ENCODE data around the gene DPY19L1. TPM values are rescaled to one million over a fixed set of nuclear protein-coding genes. Genes with fewer than 3 reads are reported as not detected.
"Not testable (repeated sequence)": the region's sequence is repeated elsewhere in the genome, so short reads cannot be mapped to it uniquely, and the experiment has no call there.

The DPY19L1 gene
- polyA plus RNA-seq, 3 donors = 3.0 to 7.3 (median 3.8) TPM

GRCh38 chr7:35036361-35037171 is 719 bp downstream of the DPY19L1 start:
- 1% methylated on average over 47 to 60 of the region's 61 CpGs for WGBS, 3 donors
- H3K27ac ChIP-seq (ENCODE audit: low read depth, low read length) = no peak overlapping the region

DNA sequence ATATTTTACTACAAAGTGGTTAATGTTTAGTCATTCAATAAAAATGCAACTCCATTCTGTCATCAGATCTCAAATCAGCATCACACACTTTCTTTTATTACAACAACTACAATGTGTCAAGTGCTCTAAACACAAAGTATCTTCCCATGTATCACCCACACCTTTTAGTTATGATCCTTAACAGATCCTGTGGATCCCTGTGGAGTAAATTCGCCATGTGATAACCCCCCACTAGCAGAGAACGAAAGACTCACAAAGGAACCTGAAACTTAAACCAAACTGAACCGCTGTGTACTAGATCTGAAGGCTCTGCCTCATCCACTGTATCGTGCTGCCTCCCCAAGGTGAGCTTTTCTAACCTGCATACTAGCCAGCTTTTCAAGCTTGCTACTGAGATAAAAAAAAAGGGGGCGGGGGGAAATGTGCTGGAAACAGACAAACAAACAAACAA is 1.7 kb downstream of the DPY19L1 start:
- 36 to 85% (median 78%) methylated on average over 5 of the region's 5 CpGs for WGBS, 3 donors

GRCh38 chr7:35032166-35032565 is 5.1 kb downstream of the DPY19L1 start:
- 12 to 35% (median 31%) methylated on average over 1 of the region's 1 CpG for WGBS, 3 donors
- H3K27ac ChIP-seq (ENCODE audit: low read depth, low read length) = no peak overlapping the region

More for the DNA sequence above, 1.7 kb downstream of the DPY19L1 start:
- H3K27ac ChIP-seq (ENCODE audit: low read depth, low read length) = no peak overlapping the region

GRCh38 chr7:35030848-35031247 is 6.4 kb downstream of the DPY19L1 start:
- WGBS, 3 donors = 85 to 92% (median 89%) methylated on average over 2 of the region's 2 CpGs
- no peak overlapping the region for H3K27ac ChIP-seq (ENCODE audit: low read depth, low read length)

DNA sequence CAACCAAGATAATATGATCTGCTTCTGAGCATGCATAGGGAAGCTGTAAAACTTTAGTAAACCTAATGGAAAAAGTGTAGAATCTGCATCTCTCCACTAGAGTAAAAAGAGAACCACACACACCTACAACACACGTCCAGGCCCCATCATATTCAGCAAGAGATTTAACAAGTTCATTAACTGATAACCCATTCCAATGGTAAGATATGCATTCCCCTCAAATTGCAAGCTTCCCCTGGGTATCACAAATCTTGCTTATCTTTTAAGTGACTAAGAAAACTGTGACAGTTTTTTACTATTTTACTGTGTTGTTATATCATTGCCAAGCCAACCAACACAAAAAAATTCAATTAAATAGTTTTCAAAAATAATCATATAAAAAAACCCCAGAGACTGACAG is 8.0 kb downstream of the DPY19L1 start:
- 62 to 86% (median 78%) methylated on average over 1 of the region's 1 CpG for WGBS, 3 donors

DNA sequence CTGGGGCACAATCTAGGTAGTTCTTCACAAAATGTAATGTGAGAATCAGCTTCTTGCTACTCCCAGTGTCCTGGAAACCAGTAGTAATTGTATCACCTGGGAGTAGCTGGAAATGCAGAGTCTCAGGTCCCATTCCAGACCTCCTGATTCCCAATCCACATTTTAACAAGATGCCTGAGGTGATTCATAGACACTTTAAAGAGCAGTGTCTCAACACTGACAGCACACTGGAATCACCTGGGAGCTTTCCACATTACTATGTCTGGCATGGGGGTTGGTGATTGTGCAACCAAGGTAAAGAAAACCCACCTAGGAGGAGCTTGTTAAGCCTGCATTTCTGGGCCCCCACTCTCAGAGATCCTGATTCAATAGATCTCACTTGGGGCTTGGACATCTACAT is 11.1 kb downstream of the DPY19L1 start:
- no peak overlapping the region for H3K27ac ChIP-seq (ENCODE audit: low read depth, low read length)

More for the DNA sequence above, 8.0 kb downstream of the DPY19L1 start:
- H3K27ac ChIP-seq (ENCODE audit: low read depth, low read length) = no peak overlapping the region

- 62 to 95% (median 91%) methylated on average over 1 of the region's 1 CpG for WGBS, 3 donors
- no peak overlapping the region for H3K27ac ChIP-seq (ENCODE audit: low read depth, low read length)
Observed at GRCh38 chr7:35025369-35025870, 11.9 kb downstream of the DPY19L1 start.

DNA sequence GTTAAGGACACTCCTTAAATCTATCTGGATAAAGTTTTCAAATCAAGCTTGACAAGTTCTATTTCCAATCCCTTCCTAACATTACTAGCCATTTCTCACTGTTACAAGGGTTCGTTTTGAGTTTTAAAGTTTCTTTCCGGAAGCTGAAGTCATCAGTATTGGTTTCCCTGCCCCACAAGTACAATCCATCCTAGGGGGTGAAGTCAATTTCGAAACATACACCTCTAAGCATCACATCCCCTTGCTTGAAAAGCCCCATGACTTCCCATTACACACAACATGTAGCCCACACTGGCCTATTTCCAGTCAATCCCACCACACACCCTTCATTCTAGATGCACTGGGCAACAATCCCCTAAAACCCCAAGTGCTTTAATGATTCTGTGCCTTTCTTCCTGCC is 13.0 kb downstream of the DPY19L1 start:
- no peak overlapping the region for H3K27ac ChIP-seq (ENCODE audit: low read depth, low read length)
- 86 to 98% (median 89%) methylated on average over 3 of the region's 3 CpGs for WGBS, 3 donors

DNA sequence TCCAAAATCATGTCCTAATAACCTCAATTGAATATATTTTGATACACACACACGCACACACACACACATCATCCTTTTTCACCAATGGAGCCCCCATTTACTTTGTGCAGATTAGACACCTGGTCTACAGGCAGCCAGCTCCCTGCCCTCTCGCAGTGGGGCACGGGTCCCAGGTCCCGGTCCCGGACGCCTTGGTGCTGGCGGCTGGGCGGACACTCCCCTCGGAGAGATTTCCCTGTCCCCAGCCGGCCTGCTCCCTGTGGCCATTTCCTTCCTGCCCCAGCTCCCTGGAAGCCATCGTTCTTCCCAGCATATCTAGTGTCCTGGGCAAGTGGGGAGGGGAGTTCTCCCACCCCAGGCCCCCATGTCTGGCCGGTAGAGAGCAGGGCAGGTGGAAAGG is 14.6 kb downstream of the DPY19L1 start:
- no peak overlapping the region for H3K27ac ChIP-seq (ENCODE audit: low read depth, low read length)
- WGBS, 3 donors = 85 to 93% (median 93%) methylated on average over 12 of the region's 12 CpGs

DNA sequence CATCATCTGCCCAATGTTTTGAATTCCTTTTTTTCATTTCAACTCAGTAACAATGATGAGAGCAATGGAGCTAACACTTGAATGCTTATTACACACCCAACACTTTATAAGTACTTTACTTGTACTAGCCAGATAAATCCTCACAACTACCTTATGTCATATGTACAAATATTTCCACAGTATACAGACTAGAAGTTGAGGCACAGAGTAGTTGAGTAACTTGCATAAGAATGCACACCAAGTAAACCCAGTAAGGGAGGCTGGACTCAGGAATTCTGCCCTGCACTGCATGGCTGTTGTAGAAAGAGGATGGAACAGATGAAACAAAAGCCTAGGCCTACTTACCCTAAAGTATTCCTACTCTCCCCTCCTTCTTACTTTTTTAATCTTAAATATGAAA is 15.8 kb downstream of the DPY19L1 start:
- H3K27ac ChIP-seq (ENCODE audit: low read depth, low read length) = no peak overlapping the region

DNA sequence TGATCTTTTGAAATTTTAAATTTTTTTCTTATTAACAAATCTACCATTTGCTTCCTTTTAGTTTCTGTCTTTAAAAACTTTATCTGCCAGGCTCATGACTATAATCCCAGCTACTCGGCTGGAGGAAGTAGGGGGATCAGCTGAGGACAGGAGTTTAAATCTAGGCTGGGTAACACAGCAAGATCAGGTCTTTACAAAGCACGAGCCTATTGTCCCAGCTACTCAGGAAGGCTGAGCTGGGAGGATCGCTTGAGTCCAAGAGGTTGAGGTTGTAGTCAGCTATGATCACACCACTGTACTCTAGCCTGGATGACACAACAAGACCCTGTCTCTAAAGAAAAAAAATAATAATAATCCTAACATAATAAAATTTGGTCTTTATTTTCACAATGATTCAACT is 17.5 kb downstream of the DPY19L1 start:
- H3K27ac ChIP-seq (ENCODE audit: low read depth, low read length) = no peak overlapping the region
- WGBS, 3 donors = 76 to 85% (median 84%) methylated on average over 3 of the region's 3 CpGs

GRCh38 chr7:35019179-35019729 is 18.0 kb downstream of the DPY19L1 start:
- H3K27ac ChIP-seq (ENCODE audit: low read depth, low read length) = no peak overlapping the region
- 89 to 92% (median 90%) methylated on average over 2 of the region's 2 CpGs for WGBS, 3 donors

GRCh38 chr7:35015346-35015859 is 21.9 kb downstream of the DPY19L1 start:
- H3K27ac ChIP-seq (ENCODE audit: low read depth, low read length) = no peak overlapping the region
- 75 to 100% (median 94%) methylated on average over 1 of the region's 1 CpG for WGBS, 3 donors

DNA sequence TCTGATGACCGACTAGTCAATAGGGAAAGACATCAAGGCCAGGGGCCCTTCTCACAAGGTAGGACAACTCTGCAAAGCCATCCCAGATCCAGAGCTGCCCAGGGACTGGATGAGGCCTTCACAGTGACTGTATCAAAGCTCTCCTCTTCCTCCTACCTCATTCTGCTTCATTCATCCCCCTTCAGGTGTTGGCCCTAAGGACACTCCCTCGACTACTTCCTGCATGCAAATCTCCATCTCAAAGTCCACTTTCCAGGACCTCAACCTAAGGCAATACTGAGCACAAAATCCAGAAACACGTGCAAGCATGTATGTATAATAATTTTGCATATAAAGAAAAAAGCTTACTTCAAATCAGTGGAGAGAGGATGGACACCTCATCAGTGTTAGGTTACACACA is 25.1 kb downstream of the DPY19L1 start:
- no peak overlapping the region for H3K27ac ChIP-seq (ENCODE audit: low read depth, low read length)
- WGBS, 3 donors = 90 to 95% (median 91%) methylated on average over 3 of the region's 3 CpGs

- H3K27ac ChIP-seq (ENCODE audit: low read depth, low read length) = no peak overlapping the region
- WGBS, 3 donors = 97 to 100% (median 99%) methylated on average over 3 of the region's 3 CpGs
Observed at GRCh38 chr7:35011085-35011484, 26.2 kb downstream of the DPY19L1 start.

DNA sequence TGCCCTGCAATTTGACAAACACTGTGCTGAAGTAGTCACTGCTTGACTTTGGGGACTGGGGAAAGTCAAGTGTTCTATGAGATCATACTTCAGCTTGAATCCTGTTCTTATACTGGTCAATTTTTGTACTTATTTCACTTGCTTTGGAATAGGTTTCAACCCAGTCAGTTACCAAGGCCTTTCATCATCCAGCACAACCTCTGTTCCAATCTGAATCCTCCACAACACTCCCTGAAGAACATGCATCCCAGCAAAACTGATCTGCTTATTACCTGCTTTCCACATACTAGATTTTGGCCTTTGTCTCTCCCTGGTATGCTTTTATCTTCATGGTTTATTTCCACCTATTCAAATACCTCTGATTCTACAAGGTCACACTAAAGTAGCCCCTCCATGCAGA is 29.5 kb downstream of the DPY19L1 start:
- no peak overlapping the region for H3K27ac ChIP-seq (ENCODE audit: low read depth, low read length)

GRCh38 chr7:35004531-35005095 is 32.7 kb downstream of the DPY19L1 start:
- H3K27ac ChIP-seq (ENCODE audit: low read depth, low read length) = no peak overlapping the region

DNA sequence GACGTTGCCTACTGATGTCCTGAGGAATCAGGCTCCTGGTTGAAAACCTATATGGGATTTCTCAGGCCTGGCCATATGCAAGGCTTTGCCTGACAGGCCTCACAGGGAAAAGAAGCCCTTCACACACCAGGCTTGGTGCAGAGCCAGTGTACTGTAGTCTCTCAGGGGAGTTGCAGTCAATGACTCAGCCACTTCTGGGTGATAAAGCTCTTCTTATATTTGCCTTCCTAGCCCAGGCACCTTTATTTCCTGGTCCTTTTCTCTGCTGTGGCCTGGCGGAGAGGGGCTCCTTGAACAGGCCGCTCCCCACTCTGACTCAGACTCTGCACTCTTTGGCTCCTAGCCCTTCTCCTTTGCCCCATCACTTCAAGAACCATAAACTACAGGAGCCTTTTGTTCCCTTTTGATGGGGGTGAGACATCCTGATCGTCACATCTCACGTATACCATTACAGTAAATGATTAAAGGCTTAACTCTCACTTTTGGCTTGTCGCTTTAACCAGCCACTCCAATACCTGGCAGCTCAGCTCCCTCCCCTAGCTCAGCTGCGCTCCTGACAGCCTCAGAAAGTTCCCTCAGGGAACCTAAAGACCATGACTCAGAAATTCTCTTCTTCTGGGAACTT is 33.5 kb downstream of the DPY19L1 start:
- WGBS, 3 donors = 77 to 92% (median 91%) methylated on average over 7 of the region's 7 CpGs
- H3K27ac ChIP-seq (ENCODE audit: low read depth, low read length) = no peak overlapping the region

More at GRCh38 chr7:35004531-35005095, 32.7 kb downstream of the DPY19L1 start:
- 79 to 94% (median 88%) methylated on average over 1 of the region's 1 CpG for WGBS, 3 donors

DNA sequence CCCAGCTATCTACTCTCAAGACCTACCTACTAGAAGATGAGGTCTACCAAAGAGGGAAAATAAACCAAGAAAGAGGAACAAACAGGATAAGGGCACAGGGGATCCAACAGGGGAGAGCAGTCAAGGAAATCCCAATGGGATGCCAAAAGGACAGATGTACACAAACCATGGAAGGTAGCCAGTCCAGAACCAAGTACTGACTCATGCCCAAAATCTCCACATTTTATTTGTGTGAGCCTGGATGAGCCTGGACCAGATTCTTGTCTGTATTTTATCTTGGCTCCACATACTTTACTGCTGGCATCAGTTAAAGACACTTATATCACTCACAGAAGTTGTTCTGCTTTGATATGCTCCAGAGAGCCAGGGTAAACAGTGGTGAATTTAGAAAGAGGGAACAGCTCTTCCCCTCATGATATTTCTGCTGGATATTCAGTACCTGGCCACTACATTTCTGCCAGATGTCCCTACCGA is 34.1 kb downstream of the DPY19L1 start:
- not testable (repeated sequence) for H3K27ac ChIP-seq (ENCODE audit: low read depth, low read length)

More for the DNA sequence above, 34.1 kb downstream of the DPY19L1 start:
- WGBS, 3 donors = 68 to 97% (median 86%) methylated on average over 1 of the region's 1 CpG

Data from adipose tissue (tissue), 3 donors.